Gastroesophageal sphincter (tissue), 4 donors: Measurements from ENCODE around the gene SPATA19. TPM values are rescaled to one million over a fixed set of nuclear protein-coding genes. Genes with fewer than 3 reads are reported as not detected.

Source experiments
- ATAC-seq: fragments of 150-250 bp; one replicate; pipeline ENCODE4 v1.9.1; 2016; ENCODE audit warnings: mild to moderate bottlenecking, moderate library complexity
- H3K27ac ChIP-seq, 4 donors: fragments of 200-600 bp; sonication (generic) in 3 of 4; 1 replicate in 3 of 4; 2 replicates in 1 of 4; pipeline ENCODE4 v1.5.1; 2016 to 2019
- H3K27me3 ChIP-seq: fragments of 200-600 bp; sonication (generic); one replicate; pipeline ENCODE4 v1.5.1; 2019
- H3K36me3 ChIP-seq, 2 donors: fragments of 200-600 bp; sonication (generic); one replicate each; pipeline ENCODE4 v1.5.1; 2019; ENCODE audit warnings: control low read depth in 1 of 2
- H3K4me1 ChIP-seq, 3 donors: fragments of 200-600 bp; sonication (generic); 1 replicate in 2 of 3; 2 replicates in 1 of 3; pipeline ENCODE4 v1.5.1; 2016 to 2019; ENCODE audit warnings: control low read depth in 2 of 3
- H3K4me3 ChIP-seq, 2 donors: fragments of 200-600 bp; sonication (generic); one replicate each; pipeline ENCODE4 v1.5.1; 2019; ENCODE audit warnings: mild to moderate bottlenecking in 1 of 2, moderate library complexity in 1 of 2
- H3K9me3 ChIP-seq, 3 donors: fragments of 200-600 bp; sonication (generic); one replicate each; pipeline ENCODE4 v1.5.1; 2017 to 2019; ENCODE audit warnings: control low read depth in 2 of 3
- CTCF ChIP-seq, 4 experiments: fragments of 200-600 bp in 2 of 4; fragments of 450-650 bp in 2 of 4; sonication (generic) in 1 of 4; IDR thresholded peaks; one replicate each; pipeline ENCODE4 v1.5.1; 2017 to 2019; ENCODE audit warnings: antibody characterized with exemption in 4 of 4, mild to moderate bottlenecking in 2 of 4, moderate library complexity in 2 of 4
- EP300 ChIP-seq: sonication (generic); formaldehyde crosslinking; IDR thresholded peaks from one replicate; pipeline ENCODE4 v1.6.1; 2017; ENCODE audit warnings: antibody characterized with exemption, mild to moderate bottlenecking
- POLR2A ChIP-seq, 2 donors: fragments of 450-650 bp; IDR thresholded peaks; one replicate each; pipeline ENCODE4 v1.6.1; 2017; ENCODE audit warnings: antibody characterized with exemption in 2 of 2, mild to moderate bottlenecking in 2 of 2, moderate library complexity in 1 of 2
- POLR2AphosphoS5 ChIP-seq: sonication (generic); formaldehyde crosslinking; IDR thresholded peaks from one replicate; pipeline ENCODE4 v1.6.1; 2017; ENCODE audit warnings: antibody characterized with exemption
- WGBS, 2 donors: methylation state at CpG; one replicate each; pipeline ENCODE4 v1.1.5; 2018; ENCODE audit warnings: low coverage in 1 of 2; 5-methylcytosine and 5-hydroxymethylcytosine counted together
- total RNA-seq, 4 donors: library from RNA; depleted of rRNA; stranded (reverse); fragments of >200 nt; gene quantifications; one replicate each; pipeline ENCODE4 v1.1.0, GENCODE V29; 2016

SPATA19 gene
- total RNA-seq, 4 donors from 2014 or later = not detected

GRCh38 chr11:133808393-133809140 is 36.7 kb downstream of the SPATA19 start:
- Histone ChIP-seq H3K36me3 (no peaks in the 10 kb centered on the region), H3K4me3 (no peak overlapping the region), H3K9me3 (no peaks in the 10 kb centered on the region), H3K4me1 (peaks cover 0 to 12% (median 0%) of the 10 kb centered on the region in 3 donors), H3K27me3 (peaks cover 39% of the 10 kb centered on the region), H3K27ac (no peak overlapping the region)
- TF ChIP-seq POLR2A (IDR thresholded peaks at IDR 0.05) (no peak), CTCF (IDR thresholded peaks at IDR 0.05) (no peak), POLR2AphosphoS5 (no peak), EP300 (no peak)
- ATAC-seq = no peak
- 37 to 38% methylated on average over 12 to 13 of the region's 13 CpGs for WGBS, 2 donors

- Histone ChIP-seq H3K27me3 (peaks cover 36% of the 10 kb centered on the region), H3K4me3 (no peak overlapping the region), H3K9me3 (no peaks in the 10 kb centered on the region), H3K36me3 (no peaks in the 10 kb centered on the region), H3K4me1 (no peaks in the 10 kb centered on the region), H3K27ac (no peak overlapping the region)
- no peak for ATAC-seq
- TF ChIP-seq CTCF (IDR thresholded peaks at IDR 0.05) (no peak), EP300 (no peak)
- 12 to 81% methylated on average over 6 to 7 of the region's 7 CpGs for WGBS, 2 donors
Measured at GRCh38 chr11:133803026-133803425, 42.3 kb downstream of the SPATA19 start.

DNA sequence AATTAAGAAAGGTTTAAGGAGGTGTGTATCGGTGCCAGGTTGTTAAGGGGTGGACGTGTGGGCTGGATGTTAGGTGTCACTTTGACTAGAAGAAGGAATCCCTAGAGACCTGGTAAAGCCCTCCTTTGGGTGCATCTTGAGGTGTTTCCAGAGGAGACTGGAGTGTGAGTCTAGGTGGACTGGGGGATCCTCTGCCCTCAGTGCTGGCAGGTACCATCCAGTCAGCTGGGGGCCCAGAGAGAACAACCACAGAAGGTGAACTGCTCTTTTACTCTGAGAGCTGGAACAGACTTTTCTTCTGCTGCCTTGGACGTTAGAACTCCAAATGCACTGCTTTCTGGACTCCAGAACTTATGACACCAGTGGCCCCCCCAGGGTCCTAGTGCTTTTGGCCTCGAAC is 44.0 kb downstream of the SPATA19 start:
- WGBS, 2 donors = 80 to 81% methylated on average over 3 to 4 of the region's 4 CpGs
- Histone ChIP-seq H3K27me3 (peaks cover 37% of the 10 kb centered on the region), H3K9me3 (no peaks in the 10 kb centered on the region), H3K27ac (no peak overlapping the region), H3K36me3 (no peaks in the 10 kb centered on the region), H3K4me1 (no peaks in the 10 kb centered on the region), H3K4me3 (no peak overlapping the region)
- no peak for ATAC-seq
- TF ChIP-seq EP300 (no peak), CTCF (IDR thresholded peaks at IDR 0.05) (no peak), POLR2AphosphoS5 (no peak), POLR2A (IDR thresholded peaks at IDR 0.05) (no peak)

- no peaks in the 10 kb centered on the region for H3K36me3 ChIP-seq
- no peak for ATAC-seq
- TF ChIP-seq POLR2A (IDR thresholded peaks at IDR 0.05) (no peak), POLR2AphosphoS5 (no peak), CTCF (IDR thresholded peaks at IDR 0.05) (no peak)
- no peaks in the 10 kb centered on the region for H3K4me1 ChIP-seq
- peaks cover 40% of the 10 kb centered on the region for H3K27me3 ChIP-seq
- no peak overlapping the region for H3K27ac ChIP-seq
- 89 to 100% methylated on average over 4 to 5 of the region's 8 CpGs for WGBS, 2 donors
- no peak overlapping the region for H3K4me3 ChIP-seq
- H3K9me3 ChIP-seq = peaks cover 0 to 2% (median 0%) of the 10 kb centered on the region in 3 donors
Measured at GRCh38 chr11:133800666-133801065, 44.6 kb downstream of the SPATA19 start.

GRCh38 chr11:133797554-133797953 is 47.8 kb downstream of the SPATA19 start:
- Histone ChIP-seq H3K36me3 (no peaks in the 10 kb centered on the region), H3K27me3 (peaks cover 56% of the 10 kb centered on the region), H3K4me3 (no peak overlapping the region), H3K27ac (no peak overlapping the region), H3K4me1 (no peaks in the 10 kb centered on the region), H3K9me3 (peaks cover 0 to 19% (median 0%) of the 10 kb centered on the region in 3 donors)
- no peak for ATAC-seq
- 20% methylated on average over 2 of the region's 6 CpGs; no CpG with 5 or more reads in 1 of the 2 donors for WGBS, 2 donors
- TF ChIP-seq POLR2AphosphoS5 (no peak), POLR2A (IDR thresholded peaks at IDR 0.05) (no peak), CTCF (IDR thresholded peaks at IDR 0.05) (no peak), EP300 (no peak)
